Upper lobe of left lung (tissue), 4 donors: Measurements from ENCODE around the gene ZNF593OS.

Source experiments
- CTCF ChIP-seq, 6 experiments: fragments of 450-650 bp in 4 of 6; fragments of 200-600 bp in 2 of 6; sonication (generic) in 2 of 6; IDR thresholded peaks; one replicate each; pipeline ENCODE4 v1.5.1; 2016 to 2019; ENCODE audit warnings: antibody characterized with exemption in 6 of 6
- EP300 ChIP-seq, 4 donors: sonication (generic); formaldehyde crosslinking; IDR thresholded peaks; one replicate each; pipeline ENCODE4 v1.5.1; 2017; ENCODE audit warnings: antibody characterized with exemption in 4 of 4, control low read depth in 2 of 4
- POLR2A ChIP-seq, 4 donors: fragments of 450-650 bp; IDR thresholded peaks; one replicate each; pipeline ENCODE4 v1.5.1; 2016 to 2017; ENCODE audit warnings: antibody characterized with exemption in 4 of 4, mild to moderate bottlenecking in 2 of 4
- POLR2AphosphoS5 ChIP-seq, 2 donors: sonication (generic); formaldehyde crosslinking; IDR thresholded peaks; one replicate each; pipeline ENCODE4 v1.5.1; 2017; ENCODE audit warnings: antibody characterized with exemption in 2 of 2

GRCh38 chr1:26181586-26182382 lies 10.2 kb upstream of the ZNF593OS start:
- TF ChIP-seq CTCF (IDR thresholded peaks at IDR 0.05) (no peak), POLR2A (IDR thresholded peaks at IDR 0.05) (no peak), EP300 (IDR thresholded peaks at IDR 0.05) (no peak), POLR2AphosphoS5 (IDR thresholded peaks at IDR 0.05) (no peak)
